OCI-LY1 (cell line): Measurements from ENCODE around the gene RNF151.

Source experiments
- CTCF ChIP-seq: fragments of 200-600 bp; sonication (generic), shearing (Covaris generic); IDR thresholded peaks from 2 replicates; pipeline ENCODE4 v1.5.1; 2017; ENCODE audit warnings: mild to moderate bottlenecking, antibody characterized with exemption, low read length, moderate library complexity, mixed read lengths
- EZH2 ChIP-seq: fragments of 200-600 bp; sonication (generic), shearing (Covaris generic); IDR thresholded peaks from 2 replicates; pipeline ENCODE4 v1.8.0; 2017; ENCODE audit warnings: borderline replicate concordance, mixed run types, mild to moderate bottlenecking, antibody characterized with exemption, low read length, moderate library complexity, mixed read lengths

- TF ChIP-seq CTCF (no peak), EZH2 (no peak)
Measured at GRCh38 chr16:1980030-1980769, 13.5 kb downstream of the RNF151 start.
